ENCODE results near the gene PLXNB2.
"Not testable (repeated sequence)": the region's sequence is repeated elsewhere in the genome, so short reads cannot be mapped to it uniquely, and the experiment has no call there.

Gene PLXNB2

DNA sequence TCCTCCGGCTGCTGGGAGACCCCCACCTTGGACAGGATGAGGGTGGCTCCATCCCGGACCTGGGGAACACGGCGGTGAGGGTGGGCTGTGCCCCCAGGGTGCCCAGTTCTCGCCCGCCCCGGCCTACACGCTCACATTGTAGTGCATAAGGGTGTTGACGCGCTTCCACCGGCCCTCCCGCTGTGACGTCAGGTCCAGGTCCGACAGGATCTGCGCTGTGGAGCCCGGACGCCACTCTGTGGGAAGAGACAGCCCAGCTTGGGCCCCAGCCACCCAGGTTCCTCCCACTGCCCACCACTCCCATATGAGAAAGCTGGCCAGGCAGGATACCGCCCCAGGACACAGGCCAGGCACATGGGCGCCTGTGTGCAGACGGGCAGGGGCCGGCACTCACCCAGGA lies 29.0 kb downstream of the PLXNB2 start:
- no peak for DNase-seq

DNA sequence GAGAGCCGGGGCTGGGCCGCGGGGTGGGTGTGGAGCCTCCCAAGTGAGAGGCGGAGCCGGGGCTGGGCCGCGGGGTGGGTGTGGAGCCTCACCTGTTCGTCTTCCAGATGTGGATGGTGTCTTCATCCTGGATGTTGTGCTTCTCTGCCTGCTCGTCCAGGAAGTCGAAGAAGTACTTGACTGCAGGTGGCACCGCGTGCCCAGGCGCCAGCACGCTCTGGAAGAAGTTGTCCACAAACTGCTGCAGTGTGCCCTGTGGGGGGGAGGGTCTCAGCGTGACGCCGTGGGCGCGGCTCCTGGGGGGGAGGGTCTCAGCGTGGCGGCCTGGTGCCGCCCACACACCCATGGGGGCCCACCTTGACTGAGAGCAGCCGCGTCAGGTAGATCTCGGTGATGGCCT lies 29.7 kb downstream of the PLXNB2 start:
- no peak for DNase-seq

GRCh38 chr22:50276143-50276542 lies 31.3 kb downstream of the PLXNB2 start:
- DNase-seq = peak; percentile 3

DNA sequence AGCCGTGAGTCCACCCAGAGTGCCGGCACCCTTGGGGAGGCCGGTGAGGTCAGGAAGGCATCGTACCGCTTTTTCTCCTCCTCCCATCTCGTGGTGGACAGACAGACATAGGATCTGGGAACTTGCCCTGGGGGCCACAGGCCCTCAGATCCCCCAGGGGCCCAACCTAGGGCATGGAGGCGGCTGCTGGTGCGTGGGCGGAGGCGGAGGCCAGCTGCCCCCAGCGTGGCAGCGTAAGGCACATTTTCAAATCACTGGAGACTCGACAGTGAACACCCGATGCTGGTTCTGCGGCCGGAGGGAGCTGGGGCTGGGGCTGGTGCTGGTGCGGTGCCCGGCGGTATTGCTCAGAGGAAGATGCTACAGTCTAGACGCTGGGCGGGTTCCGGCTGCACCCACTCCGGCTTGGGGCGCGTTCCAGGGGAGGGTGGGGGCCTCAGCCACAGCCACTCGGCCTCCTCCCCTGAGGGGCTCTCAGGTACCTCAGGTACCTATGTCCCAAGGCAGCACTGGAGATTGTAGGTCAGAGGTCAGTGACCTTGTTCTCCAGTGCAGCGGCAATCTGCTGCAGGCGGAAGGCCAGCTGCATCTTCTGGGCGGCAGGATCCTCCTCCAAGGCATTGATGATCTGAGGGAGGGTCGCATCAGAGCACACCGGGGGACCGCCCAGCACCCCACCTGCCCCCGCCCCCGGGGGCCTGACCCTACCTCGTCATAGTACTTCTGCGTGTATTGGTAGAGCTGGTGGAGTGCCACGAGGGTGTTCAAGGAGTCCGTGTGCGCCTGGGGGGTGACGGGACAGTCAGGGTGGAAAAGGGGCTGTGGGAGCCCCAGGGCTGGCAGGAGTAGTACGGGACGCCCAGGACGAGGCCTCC lies 32.0 kb downstream of the PLXNB2 start:
- no peak for DNase-seq

DNA sequence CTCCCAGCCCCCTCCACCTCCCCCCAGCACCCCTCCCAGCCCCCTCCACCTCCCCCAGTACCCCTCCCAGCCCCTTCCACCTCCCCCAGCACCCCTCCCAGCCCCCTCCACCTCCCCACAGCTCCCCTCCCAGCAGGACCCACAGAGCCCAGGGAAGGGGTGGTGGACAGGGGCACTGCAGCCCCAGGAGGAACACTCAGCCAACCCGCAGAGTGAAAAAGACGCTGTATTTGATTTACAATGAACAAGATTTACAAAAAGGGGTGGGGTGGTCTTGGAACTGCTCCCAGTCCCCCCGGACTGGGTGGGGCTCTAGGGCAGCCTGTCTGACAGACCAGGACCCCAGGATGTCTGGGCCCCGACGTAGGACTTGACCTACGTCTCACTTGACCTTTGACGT lies 32.7 kb downstream of the PLXNB2 start:
- no peak for DNase-seq

DNA sequence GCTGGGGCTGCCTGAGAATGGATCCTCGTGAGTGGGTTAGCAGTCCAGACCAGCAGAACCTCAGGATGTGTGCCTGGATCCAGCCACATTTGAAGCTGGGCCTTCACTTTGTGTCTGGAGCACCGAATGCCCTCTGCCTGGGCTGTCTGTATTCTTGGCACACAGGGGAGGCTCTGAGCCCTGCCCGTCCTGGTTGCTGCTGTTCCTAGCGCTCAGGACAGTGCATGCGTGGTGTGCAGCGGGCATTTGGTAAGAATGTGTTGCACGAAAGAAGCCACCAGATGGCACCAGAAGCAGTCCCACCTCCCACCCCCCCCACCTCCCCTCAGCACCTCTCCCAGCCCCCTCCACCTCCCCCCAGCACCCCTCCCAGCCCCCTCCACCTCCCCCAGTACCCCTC lies 33.1 kb downstream of the PLXNB2 start:
- peak; percentile 64 for DNase-seq

- not testable (repeated sequence) for DNase-seq
Measured at GRCh38 chr22:50273781-50274180, 33.7 kb downstream of the PLXNB2 start.

DNA sequence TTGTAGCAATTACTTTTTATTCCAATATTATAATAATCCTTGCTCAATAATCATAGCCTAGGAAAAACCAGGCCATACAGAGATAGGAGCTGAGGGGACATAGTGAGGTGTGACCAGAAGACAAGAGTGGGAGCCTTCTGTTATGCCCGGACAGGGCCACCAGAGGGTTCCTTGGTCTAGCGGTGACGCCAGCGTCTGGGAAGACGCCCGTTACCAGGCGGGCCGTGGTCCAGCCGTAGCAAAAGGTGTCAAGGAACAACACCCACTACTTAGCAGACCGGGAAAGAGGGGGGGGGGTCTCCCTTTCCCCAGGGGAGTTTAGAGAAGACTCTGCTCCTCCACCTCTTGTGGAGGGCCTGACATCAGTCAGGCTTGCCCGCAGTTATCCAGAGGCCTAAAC lies 34.1 kb downstream of the PLXNB2 start:
- peak; percentile 39 for DNase-seq

GRCh38 chr22:50272044-50272802 lies 35.2 kb downstream of the PLXNB2 start:
- DNase-seq = no peak

- peak; percentile 82 for DNase-seq
Measured at GRCh38 chr22:50271519-50271970, 35.9 kb downstream of the PLXNB2 start.

DNA sequence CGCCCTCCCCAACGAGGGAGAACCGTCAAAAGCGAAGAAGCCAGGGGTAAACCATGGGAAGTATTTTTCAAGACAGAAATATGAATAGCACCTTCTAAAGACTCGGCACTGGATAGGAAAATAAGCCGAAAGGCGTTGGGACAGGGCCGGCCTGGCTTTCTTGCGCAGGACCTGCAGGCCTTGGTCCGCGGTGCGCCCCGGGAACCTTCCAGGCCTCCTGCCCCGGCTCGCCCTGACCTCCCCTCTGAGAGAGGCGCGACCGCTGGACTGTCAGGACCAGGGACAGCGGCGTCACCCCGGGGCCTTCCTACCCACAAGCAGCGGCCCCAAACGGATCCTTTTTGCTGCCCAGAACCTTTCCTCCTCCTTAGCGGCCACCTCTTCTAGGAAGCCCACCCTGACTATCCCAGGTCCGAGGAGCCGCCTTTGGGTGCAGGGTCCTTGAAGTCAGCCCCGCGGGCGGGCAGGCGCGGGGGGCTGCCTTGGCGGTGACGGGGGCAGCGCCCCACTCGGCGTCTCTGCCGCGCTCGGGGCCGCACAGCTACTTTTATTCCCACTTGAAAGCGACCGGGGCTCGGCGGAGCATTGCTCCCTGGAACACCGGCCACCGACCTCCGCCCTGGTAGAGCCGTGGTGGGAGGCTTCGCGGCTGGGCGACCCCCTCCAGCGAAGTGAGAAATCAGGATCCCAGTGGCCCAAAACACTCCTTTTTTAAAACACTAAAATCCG lies 36.6 kb downstream of the PLXNB2 start:
- DNase-seq = peak; percentile 75

DNA sequence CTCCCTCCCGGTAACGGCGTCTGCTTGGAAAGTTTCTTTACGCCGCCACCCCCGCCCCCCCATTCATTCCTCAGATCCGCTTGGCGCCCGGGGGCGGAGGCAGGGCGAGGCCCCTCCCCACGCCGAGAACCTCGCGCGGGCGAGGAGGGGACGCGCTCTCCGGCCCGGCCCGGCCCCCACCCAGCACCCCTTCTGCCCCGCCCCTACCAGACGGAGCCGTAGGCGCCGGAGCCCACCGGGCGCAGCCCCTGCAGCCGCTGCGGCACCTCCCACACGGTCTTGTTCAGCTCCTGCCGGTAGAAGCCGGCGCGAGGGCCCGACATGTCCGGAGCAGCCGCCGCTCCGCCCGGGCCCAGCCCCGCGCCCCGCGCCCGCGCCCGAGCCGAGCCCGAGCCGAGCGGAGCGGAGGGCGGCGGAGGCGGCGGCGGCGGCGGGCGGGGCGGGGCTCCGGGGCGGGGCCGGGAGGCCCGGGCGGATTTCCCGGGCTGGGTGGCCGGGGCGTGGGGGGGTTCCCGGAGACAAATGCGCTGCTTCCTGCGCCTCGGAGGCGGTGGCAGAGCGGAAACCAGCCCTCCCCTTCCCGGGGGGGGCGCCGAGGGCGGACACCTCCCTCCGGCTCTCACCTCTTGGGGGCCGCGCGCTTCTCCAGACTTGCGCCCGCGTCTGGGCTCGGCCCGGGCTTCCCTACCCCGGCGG lies 37.3 kb downstream of the PLXNB2 start, which contains the start of gene MAPK11:
Gene MAPK11, minus strand, starts transcription at position 411 of the 696 bp plus-strand sequence. Its CDS starts 88 bp downstream, at position 323.
- DNase-seq = peak; percentile 37

- DNase-seq = peak; percentile 54
Measured at GRCh38 chr22:50269573-50269969, 37.9 kb downstream of the PLXNB2 start.

GRCh38 chr22:50268655-50269113 lies 38.8 kb downstream of the PLXNB2 start:
- no peak for DNase-seq

GRCh38 chr22:50267591-50268390 lies 39.7 kb downstream of the PLXNB2 start:
- DNase-seq = no peak

DNA sequence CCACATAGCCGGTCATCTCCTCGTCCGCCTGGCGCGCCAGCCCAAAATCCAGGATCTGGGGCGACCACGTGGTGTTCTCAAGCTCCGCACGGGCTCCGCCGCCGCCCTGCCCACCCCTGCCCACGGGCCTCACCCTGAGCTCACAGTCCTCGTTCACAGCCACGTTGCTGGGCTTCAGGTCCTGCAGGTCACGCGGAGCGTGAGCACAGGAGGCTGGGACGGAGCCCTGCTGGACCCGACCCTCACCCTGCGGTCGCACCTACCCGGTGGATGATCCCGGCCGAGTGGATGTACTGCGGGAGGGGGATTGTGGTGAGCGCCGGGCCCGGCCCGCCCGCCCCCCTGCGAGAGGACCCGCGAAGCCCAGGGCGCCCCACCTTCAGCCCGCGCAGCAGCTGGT lies 40.5 kb downstream of the PLXNB2 start:
- no peak for DNase-seq

GRCh38 chr22:50264946-50265669 lies 42.3 kb downstream of the PLXNB2 start:
- no peak for DNase-seq

DNA sequence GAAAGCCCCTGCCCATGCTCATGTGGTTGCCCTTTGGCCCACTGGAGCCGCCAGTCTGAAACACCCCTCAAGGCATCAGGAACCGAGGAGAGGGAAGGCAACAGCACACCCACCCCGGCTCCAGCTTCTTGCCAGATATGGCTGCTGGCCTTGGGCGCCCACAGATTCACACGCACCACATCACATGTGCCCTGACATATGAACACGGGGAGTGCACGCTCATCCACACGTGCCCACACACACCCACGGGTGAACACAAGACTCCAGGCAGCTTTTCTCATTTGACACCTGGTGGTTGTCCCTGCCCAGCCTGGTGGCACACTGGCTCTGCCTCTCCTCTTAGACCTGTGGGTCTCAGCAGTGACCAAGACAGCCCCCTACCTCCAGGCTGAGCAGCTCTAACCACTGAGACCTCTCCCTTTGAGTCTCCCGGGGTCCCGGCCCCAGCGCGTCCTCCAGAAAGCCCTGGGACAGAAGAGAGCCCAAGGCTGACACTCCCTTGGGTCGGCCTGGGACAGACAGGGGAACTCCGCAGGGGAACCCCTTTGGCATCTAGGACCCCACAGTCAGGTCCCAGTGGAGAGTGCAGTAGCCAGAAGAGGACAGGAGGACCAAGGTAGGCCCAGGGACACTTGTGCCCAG lies 43.2 kb downstream of the PLXNB2 start:
- DNase-seq = no peak

DNA sequence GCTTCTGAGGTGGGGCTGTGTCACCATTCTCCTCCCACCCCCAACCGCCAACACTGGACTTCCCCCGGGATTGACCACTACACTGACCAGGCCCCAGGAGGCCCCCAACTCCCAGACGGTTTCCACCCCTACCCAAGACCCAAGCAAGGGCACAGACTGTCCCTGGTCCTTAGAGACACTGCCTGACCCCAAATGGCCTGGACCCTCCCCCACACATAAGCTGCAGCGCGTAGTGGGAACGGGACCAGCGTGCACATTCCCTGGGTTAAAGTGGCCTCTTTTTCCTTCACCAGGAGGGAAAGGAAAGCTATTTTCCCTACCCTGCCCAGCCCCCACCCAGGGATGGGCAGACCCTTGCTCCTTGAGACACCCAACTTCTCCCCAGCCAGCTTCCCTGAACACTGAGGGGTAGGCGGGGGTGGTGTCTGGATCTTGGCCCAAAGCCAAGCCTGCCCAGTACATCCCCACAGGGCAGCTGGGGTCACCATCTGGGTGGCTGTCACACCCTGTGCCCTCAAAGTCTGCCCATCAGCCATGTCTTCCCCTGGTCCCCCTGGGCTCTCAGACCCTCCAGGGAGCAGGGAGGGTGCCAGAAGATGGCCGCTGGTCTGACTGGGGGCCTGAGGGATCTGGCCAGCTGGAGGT lies 44.4 kb downstream of the PLXNB2 start:
- DNase-seq = no peak

GRCh38 chr22:50262460-50262911 lies 45.0 kb downstream of the PLXNB2 start:
- DNase-seq = no peak

Data from OCI-M1 (cell line).